HepG2 (cell line): ENCODE measurements around the gene STUB1. TPM values are rescaled to one million over a fixed set of nuclear protein-coding genes. Genes with fewer than 3 reads are reported as not detected.

Source experiments
- ARNTL ChIP-seq: sonication (generic); formaldehyde crosslinking; IDR thresholded peaks from 2 replicates; pipeline ENCODE4 v1.4.0; 2020; ENCODE audit warnings: mild to moderate bottlenecking, missing genetic modification reagents
- HNRNPLL ChIP-seq: fragments of 200-400 bp; formaldehyde crosslinking; IDR thresholded peaks from 2 replicates; pipeline ENCODE4 v1.6.1; 2017; ENCODE audit warnings: mild to moderate bottlenecking, low read depth, low read length; ENCODE audit not compliant: poor library complexity, severe bottlenecking
- HOXA7 ChIP-seq: sonication (generic); formaldehyde crosslinking; IDR thresholded peaks from 2 replicates; pipeline ENCODE4 v1.8.1; 2022; ENCODE audit warnings: mild to moderate bottlenecking, missing genetic modification reagents, moderate library complexity
- KAT8 ChIP-seq: IDR thresholded peaks from 2 replicates; pipeline ENCODE4 v1.6.1; 2016; ENCODE audit warnings: missing genetic modification reagents, missing compliant biosample characterization
- MAX ChIP-seq: IDR thresholded peaks from 2 replicates; pipeline ENCODE4 v1.6.1; 2012; ENCODE audit warnings: inconsistent platforms
- MXI1 ChIP-seq: IDR thresholded peaks from 3 replicates; pipeline ENCODE4 v1.6.1; 2012; ENCODE audit warnings: low read depth, low read length, inconsistent platforms, borderline replicate concordance
- NR2F6 ChIP-seq, 2 experiments: IDR thresholded peaks; 2 replicates each; pipeline ENCODE4 v1.6.1; 2016; ENCODE audit warnings: antibody characterized with exemption in 1 of 2, mild to moderate bottlenecking in 1 of 2
- PHF20 ChIP-seq: sonication (generic); formaldehyde crosslinking; IDR thresholded peaks from 2 replicates; pipeline ENCODE4 v1.5.0; 2020; ENCODE audit warnings: mild to moderate bottlenecking, missing genetic modification reagents
- POLR2AphosphoS5 ChIP-seq: IDR thresholded peaks from 2 replicates; pipeline ENCODE4 v1.6.1; 2012; ENCODE audit warnings: low read depth, low read length
- POLR2G ChIP-seq: fragments of 200-400 bp; formaldehyde crosslinking; IDR thresholded peaks from 2 replicates; pipeline ENCODE4 v1.6.1; 2018; ENCODE audit warnings: mild to moderate bottlenecking, low read depth, low read length, moderate library complexity
- RBFOX2 ChIP-seq: fragments of 200-400 bp; formaldehyde crosslinking; IDR thresholded peaks from 2 replicates; pipeline ENCODE4 v1.6.1; 2017; ENCODE audit warnings: low read depth, mild to moderate bottlenecking, low read length
- SMARCC2 ChIP-seq: fragments of 450-650 bp; IDR thresholded peaks from 2 replicates; pipeline ENCODE4 v1.6.1; 2017; ENCODE audit warnings: antibody characterized with exemption, mild to moderate bottlenecking
- SP1 ChIP-seq, 2 experiments: fragments of 450-650 bp in 1 of 2; sonication (generic) in 1 of 2; formaldehyde crosslinking in 1 of 2; IDR thresholded peaks; 2 replicates each; pipeline versions ENCODE4 v1.4.0 to v1.6.1; 2016 to 2020; ENCODE audit warnings: missing genetic modification reagents in 1 of 2
- ZNF230 ChIP-seq: sonication (generic); formaldehyde crosslinking; IDR thresholded peaks from 2 replicates; pipeline ENCODE4 v1.4.0; 2020; ENCODE audit warnings: mild to moderate bottlenecking, missing genetic modification reagents
- ZNF274 ChIP-seq: sonication (generic); formaldehyde crosslinking; IDR thresholded peaks from 2 replicates; pipeline ENCODE4 v1.5.1; 2020; ENCODE audit warnings: mild to moderate bottlenecking, missing genetic modification reagents
- ZNF292 ChIP-seq: sonication (generic); formaldehyde crosslinking; IDR thresholded peaks from 2 replicates; pipeline ENCODE4 v1.8.1; 2022; ENCODE audit warnings: mild to moderate bottlenecking, low read depth, missing genetic modification reagents, borderline replicate concordance
- ZNF337 ChIP-seq: sonication (generic); formaldehyde crosslinking; IDR thresholded peaks from 2 replicates; pipeline ENCODE4 v1.5.1; 2020; ENCODE audit warnings: missing genetic modification reagents, low read depth, mild to moderate bottlenecking, borderline replicate concordance
- ZNF691 ChIP-seq: sonication (generic); formaldehyde crosslinking; IDR thresholded peaks from 2 replicates; pipeline ENCODE4 v1.4.0; 2020; ENCODE audit warnings: missing genetic modification reagents, low read depth, mild to moderate bottlenecking, borderline replicate concordance
- ZNF775 ChIP-seq: sonication (generic); formaldehyde crosslinking; IDR thresholded peaks from 2 replicates; pipeline ENCODE4 v1.4.0; 2020; ENCODE audit warnings: missing genetic modification reagents, mild to moderate bottlenecking, moderate library complexity, borderline replicate concordance
- ZNF776 ChIP-seq: sonication (generic); formaldehyde crosslinking; IDR thresholded peaks from 2 replicates; pipeline ENCODE4 v1.4.0; 2020; ENCODE audit warnings: mild to moderate bottlenecking, missing genetic modification reagents
- polyA plus RNA-seq, 8 experiments: library from polyadenylated mRNA; depleted of rRNA in 3 of 8; stranded (reverse) in 7 of 8; unstranded in 1 of 8; fragments of >200 nt; fragmentation: Illumina TruSeq in 4 of 8; extraction: Trizol in 4 of 8; gene quantifications; 2 replicates each; pipeline versions ENCODE4 v1.2.1 to v1.2.3, GENCODE V29; 2011 to 2016; ENCODE audit warnings: low read depth in 4 of 8, missing spikeins in 1 of 8, mixed read lengths in 1 of 8; ENCODE audit not compliant: insufficient read depth in 1 of 8
- total RNA-seq, 5 experiments: library from RNA; depleted of rRNA; stranded (reverse); fragments of >200 nt; fragmentation: Illumina TruSeq; extraction: Trizol; gene quantifications; 2 replicates each; pipeline ENCODE4 v1.2.3, GENCODE V29; 2016; ENCODE audit warnings: low read depth in 1 of 5
- TF ChIP-seq, protein P1 (sequence below): sonication (generic); formaldehyde crosslinking; IDR thresholded peaks from 2 replicates; pipeline ENCODE4 v1.4.0; 2020; ENCODE audit warnings: mild to moderate bottlenecking, missing genetic modification reagents
- TF ChIP-seq, protein P2 (sequence below): sonication (generic); formaldehyde crosslinking; IDR thresholded peaks from 2 replicates; pipeline ENCODE4 v1.4.0; 2020; ENCODE audit warnings: missing genetic modification reagents
- TF ChIP-seq, protein P3 (sequence below): sonication (generic); formaldehyde crosslinking; IDR thresholded peaks from 2 replicates; pipeline ENCODE4 v1.5.0; 2020; ENCODE audit warnings: missing genetic modification reagents, mild to moderate bottlenecking, borderline replicate concordance

The STUB1 gene
- total and polyA plus RNA-seq, 2 of the 13 experiments (the other 11 are each of a cell fraction or from before 2014, with no cell fraction given): 52.9 to 78.2 TPM

DNA sequence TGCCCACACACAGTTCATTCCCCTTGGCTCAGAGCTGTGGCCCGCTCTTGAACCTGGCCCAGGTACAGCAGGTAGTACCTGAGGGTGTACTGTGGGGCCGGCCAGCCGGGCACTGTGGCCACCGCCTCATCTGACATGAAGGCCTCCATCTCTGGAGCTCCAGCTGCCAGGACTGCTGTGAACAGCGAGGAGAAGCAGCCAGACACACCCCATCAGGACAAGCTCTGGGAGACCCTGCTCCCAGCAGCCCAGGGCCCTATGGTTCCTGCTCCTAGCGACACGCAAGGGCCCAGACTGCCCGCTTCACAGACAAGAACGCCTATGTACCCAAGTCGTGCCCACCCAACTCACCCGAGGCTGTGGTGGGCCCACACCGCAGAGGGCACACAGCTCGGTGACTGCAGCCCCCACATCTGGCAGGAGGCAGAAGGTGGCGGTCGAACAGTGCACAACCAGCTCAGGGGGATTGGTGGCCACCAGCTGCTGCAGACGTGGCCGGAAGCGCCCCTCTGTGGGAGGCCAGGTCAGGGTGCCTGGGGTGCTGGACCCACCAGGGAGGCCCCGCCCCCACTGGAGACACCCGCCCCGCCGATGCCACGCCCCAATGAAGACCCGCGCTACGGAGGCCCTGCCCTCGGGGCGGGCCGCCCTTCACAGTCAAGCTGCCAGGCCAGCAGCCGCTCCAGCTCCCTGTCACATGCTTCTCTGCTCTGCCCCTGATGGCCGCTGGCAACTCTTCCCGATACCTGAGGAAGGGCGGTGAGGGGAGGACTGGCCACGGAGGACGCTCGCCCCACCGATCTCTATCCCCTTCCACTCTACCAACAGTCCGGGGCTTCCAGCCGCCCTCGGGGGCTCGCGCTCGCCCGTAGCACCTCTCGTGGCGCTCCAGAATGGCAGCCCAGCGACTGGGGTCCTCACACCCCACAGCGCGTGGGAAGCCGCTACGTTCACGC lies 1.1 kb upstream of the STUB1 start (continued):
- TF ChIP-seq, protein P1, sequence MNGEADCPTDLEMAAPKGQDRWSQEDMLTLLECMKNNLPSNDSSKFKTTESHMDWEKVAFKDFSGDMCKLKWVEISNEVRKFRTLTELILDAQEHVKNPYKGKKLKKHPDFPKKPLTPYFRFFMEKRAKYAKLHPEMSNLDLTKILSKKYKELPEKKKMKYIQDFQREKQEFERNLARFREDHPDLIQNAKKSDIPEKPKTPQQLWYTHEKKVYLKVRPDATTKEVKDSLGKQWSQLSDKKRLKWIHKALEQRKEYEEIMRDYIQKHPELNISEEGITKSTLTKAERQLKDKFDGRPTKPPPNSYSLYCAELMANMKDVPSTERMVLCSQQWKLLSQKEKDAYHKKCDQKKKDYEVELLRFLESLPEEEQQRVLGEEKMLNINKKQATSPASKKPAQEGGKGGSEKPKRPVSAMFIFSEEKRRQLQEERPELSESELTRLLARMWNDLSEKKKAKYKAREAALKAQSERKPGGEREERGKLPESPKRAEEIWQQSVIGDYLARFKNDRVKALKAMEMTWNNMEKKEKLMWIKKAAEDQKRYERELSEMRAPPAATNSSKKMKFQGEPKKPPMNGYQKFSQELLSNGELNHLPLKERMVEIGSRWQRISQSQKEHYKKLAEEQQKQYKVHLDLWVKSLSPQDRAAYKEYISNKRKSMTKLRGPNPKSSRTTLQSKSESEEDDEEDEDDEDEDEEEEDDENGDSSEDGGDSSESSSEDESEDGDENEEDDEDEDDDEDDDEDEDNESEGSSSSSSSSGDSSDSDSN: peak; percentile 33
- TF ChIP-seq HOXA7 (CRISPR knock-in tag): peak; percentile 70; the same call in 1 of the 2 replicates
- TF ChIP-seq ZNF230 (CRISPR knock-in tag): peak; percentile 47; the same call in 1 of the 2 replicates
- TF ChIP-seq PHF20: peak; percentile 53
- TF ChIP-seq ZNF776: peak; percentile 59
- 0 out of 2 replicates have a peak, but pooled peaks have one; percentile 38 for TF ChIP-seq ZNF775
- peak; percentile 48; the same call in 1 of the 2 replicates for TF ChIP-seq ZNF292
- no peak for TF ChIP-seq ZNF691 (CRISPR knock-in tag)
- peak; percentile 60; the same call in 1 of the 3 replicates for TF ChIP-seq MXI1
- TF ChIP-seq SP1 (IDR thresholded peaks at IDR 0.05): no peak
- peak; percentile 65 for TF ChIP-seq SP1 (CRISPR knock-in tag; IDR thresholded peaks at IDR 0.05)
- peak; percentile 42; the same call in 1 of the 2 replicates for TF ChIP-seq MAX
- peak; percentile 62; the same call in 1 of the 2 replicates for TF ChIP-seq ZNF337
- TF ChIP-seq RBFOX2: peak; percentile 61
- TF ChIP-seq POLR2G: peak; percentile 20; the same call in 1 of the 2 replicates
- no peak for TF ChIP-seq SMARCC2
- TF ChIP-seq, protein P2, sequence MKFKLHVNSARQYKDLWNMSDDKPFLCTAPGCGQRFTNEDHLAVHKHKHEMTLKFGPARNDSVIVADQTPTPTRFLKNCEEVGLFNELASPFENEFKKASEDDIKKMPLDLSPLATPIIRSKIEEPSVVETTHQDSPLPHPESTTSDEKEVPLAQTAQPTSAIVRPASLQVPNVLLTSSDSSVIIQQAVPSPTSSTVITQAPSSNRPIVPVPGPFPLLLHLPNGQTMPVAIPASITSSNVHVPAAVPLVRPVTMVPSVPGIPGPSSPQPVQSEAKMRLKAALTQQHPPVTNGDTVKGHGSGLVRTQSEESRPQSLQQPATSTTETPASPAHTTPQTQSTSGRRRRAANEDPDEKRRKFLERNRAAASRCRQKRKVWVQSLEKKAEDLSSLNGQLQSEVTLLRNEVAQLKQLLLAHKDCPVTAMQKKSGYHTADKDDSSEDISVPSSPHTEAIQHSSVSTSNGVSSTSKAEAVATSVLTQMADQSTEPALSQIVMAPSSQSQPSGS (CRISPR knock-in tag): peak; percentile 21; the same call in 1 of the 2 replicates
- TF ChIP-seq, protein P3, sequence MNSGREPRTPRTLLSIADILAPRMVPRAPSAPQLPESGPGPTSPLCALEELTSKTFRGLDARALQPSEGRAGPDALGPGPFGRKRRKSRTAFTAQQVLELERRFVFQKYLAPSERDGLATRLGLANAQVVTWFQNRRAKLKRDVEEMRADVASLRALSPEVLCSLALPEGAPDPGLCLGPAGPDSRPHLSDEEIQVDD (CRISPR knock-in tag): no peak
- TF ChIP-seq NR2F6 (IDR thresholded peaks at IDR 0.05): no peak
- TF ChIP-seq NR2F6 (CRISPR knock-in tag; IDR thresholded peaks at IDR 0.05): peak; percentile 42; the same call in 1 of the 2 replicates
- TF ChIP-seq POLR2AphosphoS5: peak; percentile 71
- peak; percentile 31; the same call in 1 of the 2 replicates for TF ChIP-seq ZNF274 (CRISPR knock-in tag)
- peak; percentile 42 for TF ChIP-seq KAT8 (CRISPR knock-in tag)
- peak; percentile 68 for TF ChIP-seq ARNTL
- TF ChIP-seq HNRNPLL: peak; percentile 3
